HG03159 (cell line): ENCODE measurements around the gene TTLL9.

Experiments used
- ATAC-seq: cut with Tn5 transposase; IDR thresholded peaks from one replicate; pipeline ENCODE4 v1.9.1; 2021; ENCODE audit warnings: mild to moderate bottlenecking, moderate library complexity; ENCODE audit not compliant: unreplicated experiment

Gene TTLL9

GRCh38 chr20:31857861-31858759 is 12.3 kb upstream of the TTLL9 start:
- ATAC-seq = peak; percentile 68

GRCh38 chr20:31858760-31859083 is 11.7 kb upstream of the TTLL9 start:
- no peak for ATAC-seq

GRCh38 chr20:31859266-31859997 is 11.0 kb upstream of the TTLL9 start:
- no peak for ATAC-seq

GRCh38 chr20:31859998-31860380 is 10.4 kb upstream of the TTLL9 start:
- ATAC-seq = no peak

GRCh38 chr20:31860390-31861134 is 9.9 kb upstream of the TTLL9 start:
- no peak for ATAC-seq

GRCh38 chr20:31861135-31861384 is 9.4 kb upstream of the TTLL9 start:
- no peak for ATAC-seq

- ATAC-seq = peak; percentile 59
Measured at GRCh38 chr20:31861385-31862156, 8.9 kb upstream of the TTLL9 start.

- ATAC-seq = no peak
Measured at GRCh38 chr20:31862157-31862470, 8.3 kb upstream of the TTLL9 start.

- ATAC-seq = no peak
Measured at GRCh38 chr20:31862506-31862905, 7.9 kb upstream of the TTLL9 start.

- ATAC-seq = no peak
Measured at GRCh38 chr20:31863296-31864085, 6.9 kb upstream of the TTLL9 start.

GRCh38 chr20:31864521-31865400 is 5.7 kb upstream of the TTLL9 start:
- ATAC-seq = no peak

- ATAC-seq = no peak
Measured at GRCh38 chr20:31866221-31866620, 4.2 kb upstream of the TTLL9 start.

GRCh38 chr20:31868853-31869672 is 1.4 kb upstream of the TTLL9 start:
- no peak for ATAC-seq

GRCh38 chr20:31869673-31869941 is 827 bp upstream of the TTLL9 start:
- ATAC-seq = no peak

- no peak for ATAC-seq
Measured at GRCh38 chr20:31870726-31871617, 538 bp downstream of the TTLL9 start.

- ATAC-seq = no peak
Measured at GRCh38 chr20:31871618-31871954, 1.2 kb downstream of the TTLL9 start.

GRCh38 chr20:31872406-31872805 is 2.0 kb downstream of the TTLL9 start:
- ATAC-seq = no peak

GRCh38 chr20:31875671-31876070 is 5.2 kb downstream of the TTLL9 start:
- no peak for ATAC-seq
